ENCODE measurements around the gene DCXR. TPM values are rescaled to one million over a fixed set of nuclear protein-coding genes. Genes with fewer than 3 reads are reported as not detected.

The DCXR gene
- total RNA-seq, 3 donors from 2014 or later: 84.9 to 151 (median 124) TPM

GRCh38 chr17:82035956-82036633 lies 1.4 kb downstream of the DCXR start:
- TF ChIP-seq CTCF (IDR thresholded peaks at IDR 0.05): no peak
- ATAC-seq (no peak), DNase-seq (no peak)
- H3K4me1 ChIP-seq (ENCODE audit: low read depth): peaks cover 14% of the 10 kb centered on the region
- no peaks in the 10 kb centered on the region for H3K9me3 ChIP-seq
- H3K36me3 ChIP-seq (ENCODE audit: low read depth): no peaks in the 10 kb centered on the region
- intact Hi-C loops (cut with DNase I, micrococcal nuclease): loop anchor here in 1 of 2 donors (10.0 kb wide), 1 partner anchor 119 kb away; no protein-coding TSS in a partner anchor
- H3K4me3 ChIP-seq: no peak overlapping the region

- H3K4me3 ChIP-seq: no peak overlapping the region
- no peak for ATAC-seq
- intact Hi-C loops (cut with DNase I, micrococcal nuclease): loop anchor here in 1 of 2 donors (10.0 kb wide), 1 partner anchor 119 kb away; no protein-coding TSS in a partner anchor
- no peaks in the 10 kb centered on the region for H3K9me3 ChIP-seq
- peaks cover 15% of the 10 kb centered on the region for H3K4me1 ChIP-seq (ENCODE audit: low read depth)
- no peak for DNase-seq
- no peaks in the 10 kb centered on the region for H3K36me3 ChIP-seq (ENCODE audit: low read depth)
- TF ChIP-seq CTCF (IDR thresholded peaks at IDR 0.05): no peak
Observed at GRCh38 chr17:82035488-82035887, 2.0 kb downstream of the DCXR start.

GRCh38 chr17:82034371-82035011 lies 3.0 kb downstream of the DCXR start:
- ATAC-seq (no peak), DNase-seq (no peak)
- TF ChIP-seq CTCF (IDR thresholded peaks at IDR 0.05): no peak
- no peaks in the 10 kb centered on the region for H3K9me3 ChIP-seq
- peaks cover 22% of the 10 kb centered on the region for H3K4me1 ChIP-seq (ENCODE audit: low read depth)
- H3K4me3 ChIP-seq: no peak overlapping the region
- intact Hi-C loops (cut with DNase I, micrococcal nuclease): loop anchor here (5.0 to 10.0 kb wide), 2 partner anchors 118 to 120 kb away; no protein-coding TSS in a partner anchor
- H3K36me3 ChIP-seq (ENCODE audit: low read depth): no peaks in the 10 kb centered on the region

GRCh38 chr17:82033359-82034085 lies 4.0 kb downstream of the DCXR start:
- peaks cover 22% of the 10 kb centered on the region for H3K4me1 ChIP-seq (ENCODE audit: low read depth)
- no peak for DNase-seq
- H3K36me3 ChIP-seq (ENCODE audit: low read depth): no peaks in the 10 kb centered on the region
- no peak for ATAC-seq
- TF ChIP-seq CTCF (IDR thresholded peaks at IDR 0.05): no peak
- no peaks in the 10 kb centered on the region for H3K9me3 ChIP-seq
- H3K4me3 ChIP-seq: no peak overlapping the region
- intact Hi-C loops (cut with DNase I, micrococcal nuclease): loop anchor here (5.0 to 10.0 kb wide), 2 partner anchors 119 to 121 kb away; no protein-coding TSS in a partner anchor

- Histone ChIP-seq H3K36me3 (ENCODE audit: low read depth) (no peaks in the 10 kb centered on the region), H3K4me3 (no peak overlapping the region), H3K9me3 (no peaks in the 10 kb centered on the region), H3K4me1 (ENCODE audit: low read depth) (peaks cover 19% of the 10 kb centered on the region)
- ATAC-seq (peak; percentile 65), DNase-seq (peak; percentile 79 to 87 (median 84))
- intact Hi-C loops (cut with DNase I, micrococcal nuclease): loop anchor here (5.0 to 10.0 kb wide), 2 partner anchors 120 to 123 kb away; no protein-coding TSS in a partner anchor
- TF ChIP-seq CTCF (IDR thresholded peaks at IDR 0.05): no peak
Observed at GRCh38 chr17:82031885-82032627, 5.4 kb downstream of the DCXR start.
